ENCODE data around the gene GUCY1A1.
"Not testable (repeated sequence)": the region's sequence is repeated elsewhere in the genome, so short reads cannot be mapped to it uniquely, and the experiment has no call there.

The GUCY1A1 gene, protein sequence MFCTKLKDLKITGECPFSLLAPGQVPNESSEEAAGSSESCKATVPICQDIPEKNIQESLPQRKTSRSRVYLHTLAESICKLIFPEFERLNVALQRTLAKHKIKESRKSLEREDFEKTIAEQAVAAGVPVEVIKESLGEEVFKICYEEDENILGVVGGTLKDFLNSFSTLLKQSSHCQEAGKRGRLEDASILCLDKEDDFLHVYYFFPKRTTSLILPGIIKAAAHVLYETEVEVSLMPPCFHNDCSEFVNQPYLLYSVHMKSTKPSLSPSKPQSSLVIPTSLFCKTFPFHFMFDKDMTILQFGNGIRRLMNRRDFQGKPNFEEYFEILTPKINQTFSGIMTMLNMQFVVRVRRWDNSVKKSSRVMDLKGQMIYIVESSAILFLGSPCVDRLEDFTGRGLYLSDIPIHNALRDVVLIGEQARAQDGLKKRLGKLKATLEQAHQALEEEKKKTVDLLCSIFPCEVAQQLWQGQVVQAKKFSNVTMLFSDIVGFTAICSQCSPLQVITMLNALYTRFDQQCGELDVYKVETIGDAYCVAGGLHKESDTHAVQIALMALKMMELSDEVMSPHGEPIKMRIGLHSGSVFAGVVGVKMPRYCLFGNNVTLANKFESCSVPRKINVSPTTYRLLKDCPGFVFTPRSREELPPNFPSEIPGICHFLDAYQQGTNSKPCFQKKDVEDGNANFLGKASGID

DNA sequence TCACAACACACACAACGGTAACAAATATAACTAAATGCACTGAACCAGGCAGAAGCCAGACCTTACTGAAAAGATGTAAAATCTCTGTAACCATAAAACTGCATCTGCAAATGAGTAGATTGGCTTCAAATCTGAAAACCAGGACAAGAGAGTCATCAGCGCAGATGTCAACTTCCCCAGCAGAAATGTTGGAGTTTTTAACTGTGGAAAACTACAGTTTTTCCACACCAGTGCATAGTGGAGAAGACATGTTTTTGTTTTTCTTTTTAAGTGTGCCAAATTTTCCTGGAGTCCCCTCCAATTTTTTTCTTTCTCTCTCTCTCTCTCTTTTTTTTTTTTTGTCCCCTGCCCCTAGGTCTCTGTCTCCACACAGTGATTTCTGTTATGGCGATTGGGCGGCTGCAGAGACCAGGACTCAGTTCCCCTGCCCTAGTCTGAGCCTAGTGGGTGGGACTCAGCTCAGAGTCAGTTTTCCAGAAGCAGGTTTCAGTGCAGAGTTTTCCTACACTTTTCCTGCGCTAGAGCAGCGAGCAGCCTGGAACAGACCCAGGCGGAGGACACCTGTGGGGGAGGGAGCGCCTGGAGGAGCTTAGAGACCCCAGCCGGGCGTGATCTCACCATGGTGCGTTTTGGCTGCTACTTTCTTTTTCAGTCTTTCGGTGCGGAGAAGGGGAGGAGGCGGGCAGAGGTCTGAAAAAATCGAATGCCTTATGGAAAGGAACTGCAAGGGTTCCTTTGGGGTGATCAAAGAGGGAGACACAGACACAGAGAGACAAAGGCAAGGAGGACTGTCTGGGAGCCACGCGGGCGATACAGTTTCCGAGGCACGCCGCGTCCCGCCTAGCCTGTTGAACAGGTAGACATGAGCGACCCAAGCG, at the start of gene GUCY1A1:
TSS of gene GUCY1A1 (plus strand) at position 505 of the 878 bp plus-strand sequence. CDS start 30,020 bp downstream, outside the sequence.
- DNase-seq: no peak

DNA sequence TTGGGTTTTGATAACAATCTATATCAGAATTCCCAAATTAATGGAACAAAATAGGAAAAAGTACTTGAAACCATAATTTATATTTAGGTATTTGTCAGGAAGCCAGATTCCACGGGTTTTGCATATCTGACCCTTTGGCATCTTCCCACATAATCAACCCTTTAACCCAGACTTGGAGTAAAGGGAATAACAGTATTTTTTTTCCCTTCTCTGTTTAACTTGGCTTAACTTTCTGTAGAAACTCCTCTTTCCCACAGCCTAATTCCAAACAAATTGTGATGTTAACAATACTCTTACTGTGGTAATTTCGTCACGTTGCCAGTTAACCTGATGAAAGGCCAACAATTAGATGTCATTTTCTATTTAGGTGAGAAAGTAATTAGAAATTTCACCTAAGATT, 49.4 kb upstream of the GUCY1A1 start:
- no peak for DNase-seq

DNA sequence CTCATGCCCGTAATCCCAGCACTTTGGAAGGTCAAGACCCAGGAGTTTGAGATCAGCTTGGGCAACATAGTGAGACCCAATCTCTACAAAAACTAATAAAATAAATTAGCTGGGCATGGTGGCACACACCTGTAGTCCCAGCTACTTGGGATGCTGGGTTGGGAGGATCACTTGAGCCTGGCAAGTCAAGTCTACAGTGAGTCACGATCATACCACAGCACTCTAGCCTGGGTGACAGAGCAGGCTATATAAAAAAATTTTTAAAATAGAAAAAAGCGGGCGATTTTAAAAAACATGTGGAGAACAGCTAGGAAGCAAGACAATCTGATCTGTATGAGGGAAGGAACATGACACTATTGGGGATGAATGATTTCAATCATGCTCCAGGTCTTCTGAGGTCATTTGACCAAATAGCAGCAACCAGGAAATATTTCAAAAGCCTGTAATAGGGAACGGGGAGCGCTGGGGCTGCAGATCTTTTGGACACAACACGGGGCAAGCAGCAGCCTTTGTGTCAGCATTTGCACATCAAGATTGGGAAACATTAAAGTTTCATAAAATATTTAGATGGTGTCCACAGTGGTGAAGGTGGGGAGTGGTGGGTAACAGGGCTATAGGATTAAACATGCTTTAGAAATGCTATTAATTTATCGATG, 48.3 kb upstream of the GUCY1A1 start:
- DNase-seq: no peak

DNA sequence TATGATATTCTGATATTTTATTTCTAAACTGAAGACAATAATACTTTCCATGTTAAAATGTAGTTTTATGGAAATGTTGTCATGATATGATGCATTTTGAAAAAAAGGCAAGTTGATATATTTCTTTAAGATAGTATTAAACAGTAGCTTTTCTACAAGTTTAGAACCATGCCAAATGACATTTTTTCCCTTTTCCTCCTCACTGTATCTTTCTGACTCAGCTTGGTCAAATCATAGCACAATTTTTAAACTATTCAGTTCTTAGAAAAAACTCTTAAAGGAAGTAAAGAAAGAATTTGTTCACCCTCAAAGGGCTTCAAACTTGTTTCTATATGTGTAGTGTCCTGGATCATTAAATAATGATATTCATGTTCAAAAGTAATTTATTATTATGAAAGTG, 46.0 kb upstream of the GUCY1A1 start:
- no peak for DNase-seq

DNA sequence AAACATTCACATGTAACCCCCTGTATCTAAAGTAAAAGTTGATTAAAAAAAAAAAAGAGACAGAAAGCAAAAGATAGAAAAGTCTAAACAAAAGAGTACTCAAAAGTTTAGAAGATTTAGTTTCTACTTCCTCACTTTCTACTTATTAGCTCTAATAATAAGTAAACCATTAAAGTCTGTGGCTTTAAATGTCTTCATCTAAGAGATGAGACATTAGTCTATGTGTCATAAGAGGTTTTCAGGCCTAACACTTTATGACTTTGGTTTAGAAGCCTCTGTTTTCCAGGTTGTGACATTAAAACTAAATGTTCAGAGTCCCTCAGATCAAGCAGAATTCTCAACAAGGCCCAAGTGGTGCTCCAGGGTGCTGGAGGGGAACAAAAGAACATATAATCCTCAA, 42.2 kb upstream of the GUCY1A1 start:
- no peak for DNase-seq

DNA sequence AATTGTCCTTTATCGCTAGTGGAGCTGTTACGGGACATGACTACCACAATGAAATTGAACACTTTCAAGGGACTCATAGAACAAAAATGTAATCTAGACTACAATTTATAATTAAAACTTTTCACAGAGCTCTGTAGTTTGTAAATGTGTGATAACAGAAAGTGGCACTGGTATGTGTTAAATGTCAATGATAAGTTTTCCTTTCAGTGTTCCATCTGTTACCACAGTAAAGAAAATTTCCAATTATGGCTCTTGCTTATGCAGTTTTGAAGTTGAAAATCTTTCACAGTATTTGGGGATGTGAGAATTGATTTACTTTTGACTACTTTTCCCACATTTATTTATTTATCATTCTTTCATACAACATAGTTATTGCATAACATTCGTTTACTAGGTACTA, 40.1 kb upstream of the GUCY1A1 start:
- DNase-seq: no peak

DNA sequence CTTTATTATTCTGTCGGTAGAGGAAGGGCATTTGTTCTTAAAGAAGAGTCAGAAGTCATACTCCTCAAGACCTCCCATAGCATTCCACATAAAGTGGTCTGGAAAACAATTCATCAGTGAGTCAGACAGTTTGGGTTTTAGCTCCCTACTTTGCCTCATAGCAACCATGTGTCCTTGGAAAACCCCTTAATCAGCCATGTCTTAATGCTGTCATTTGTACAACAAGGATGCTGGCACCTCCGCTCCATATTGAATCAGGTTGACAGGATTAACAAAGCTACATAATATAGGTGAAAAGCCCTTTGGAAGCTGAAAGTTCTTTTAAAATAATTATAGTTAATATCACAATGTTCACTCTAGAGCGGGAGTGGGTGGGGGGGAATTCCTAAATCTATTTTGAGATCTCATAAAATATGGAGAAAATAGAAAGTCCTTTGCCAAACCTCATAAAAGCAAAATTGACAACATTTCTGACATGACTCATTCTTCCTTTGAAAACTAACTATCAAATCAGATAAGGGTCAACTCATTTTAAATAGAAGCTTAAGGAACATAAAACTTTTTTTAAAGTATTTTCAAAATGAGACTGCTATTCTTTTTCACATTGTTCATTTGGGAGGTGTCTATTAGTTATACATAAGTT, 37.3 kb upstream of the GUCY1A1 start:
- DNase-seq: no peak

DNA sequence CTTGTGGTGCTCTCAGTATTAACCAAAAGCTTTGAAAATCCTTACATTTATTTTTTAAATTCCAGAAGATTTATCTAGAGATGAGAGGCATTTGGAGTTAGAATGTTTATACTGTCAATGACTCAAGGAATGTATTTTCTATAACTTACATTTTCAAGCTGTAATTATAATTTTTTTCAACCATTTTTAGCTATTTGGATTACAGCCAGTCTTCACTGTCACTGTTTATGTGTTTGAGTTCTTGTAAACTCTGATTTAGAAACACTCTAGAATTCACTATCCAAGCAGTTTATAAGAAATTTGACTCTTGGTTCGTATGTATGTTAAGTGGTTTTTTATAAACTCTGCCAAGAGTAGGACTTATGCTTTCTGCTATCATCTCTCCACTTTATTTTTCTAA, 36.7 kb upstream of the GUCY1A1 start:
- DNase-seq: no peak

DNA sequence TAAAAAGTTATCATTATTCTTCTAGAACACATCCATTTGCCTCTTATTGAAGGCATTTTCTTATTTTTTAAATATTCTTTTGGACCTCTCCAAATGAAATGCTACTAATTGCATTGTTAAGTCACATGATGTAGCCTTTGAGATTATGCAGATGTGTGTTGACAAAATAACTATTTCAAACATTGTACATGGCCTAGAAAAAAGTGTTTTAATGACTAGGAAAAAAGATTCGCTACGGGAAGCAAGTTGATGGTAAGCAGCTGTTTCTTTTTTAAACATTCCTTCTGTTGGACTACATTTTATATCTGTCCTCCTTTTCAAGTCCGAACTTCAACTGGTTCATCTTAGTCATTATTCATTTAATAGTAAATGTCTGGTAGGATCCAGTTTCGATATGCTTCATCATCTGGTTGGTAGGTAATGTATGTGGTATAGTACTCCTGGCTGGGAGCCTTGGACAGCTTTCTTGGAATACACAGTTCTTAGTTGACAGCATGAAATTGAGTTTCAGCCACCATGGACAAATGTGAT, 34.3 kb upstream of the GUCY1A1 start:
- DNase-seq: no peak

DNA sequence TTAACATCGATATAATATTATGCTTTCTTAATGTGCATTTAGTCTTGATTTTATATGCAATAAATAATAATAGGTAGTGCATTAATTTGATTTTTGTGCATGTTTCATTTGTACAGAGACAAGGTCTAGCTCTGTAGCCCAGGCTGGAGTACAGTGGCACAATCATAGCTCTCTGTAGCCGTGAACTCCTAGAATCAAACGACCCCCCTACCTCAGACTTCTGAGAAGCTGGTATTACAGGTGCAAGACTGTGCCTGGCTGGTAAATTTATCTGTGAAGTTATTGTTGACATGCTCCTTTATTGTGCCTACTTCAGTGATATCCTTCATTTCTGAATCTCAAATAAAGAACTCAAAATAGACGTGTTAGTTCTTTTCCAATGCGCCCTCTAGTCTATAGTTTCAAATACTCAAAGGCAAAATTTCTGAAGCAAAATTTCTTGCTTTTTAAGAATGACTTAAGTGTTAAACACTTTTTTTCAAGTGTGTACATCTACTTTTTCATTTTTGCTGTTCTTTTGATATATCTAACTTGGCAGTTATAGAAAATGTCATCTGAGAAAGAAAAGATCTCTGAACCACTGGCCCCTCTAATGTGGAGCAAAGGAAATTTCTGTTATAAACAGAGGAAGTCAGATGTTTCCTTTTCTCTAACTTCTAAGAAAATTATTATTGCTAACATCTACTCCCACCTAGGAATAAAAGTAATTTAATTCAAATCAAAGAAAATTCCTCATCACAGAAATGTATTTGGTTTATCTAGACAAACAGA, 28.3 kb upstream of the GUCY1A1 start:
- no peak for DNase-seq

DNA sequence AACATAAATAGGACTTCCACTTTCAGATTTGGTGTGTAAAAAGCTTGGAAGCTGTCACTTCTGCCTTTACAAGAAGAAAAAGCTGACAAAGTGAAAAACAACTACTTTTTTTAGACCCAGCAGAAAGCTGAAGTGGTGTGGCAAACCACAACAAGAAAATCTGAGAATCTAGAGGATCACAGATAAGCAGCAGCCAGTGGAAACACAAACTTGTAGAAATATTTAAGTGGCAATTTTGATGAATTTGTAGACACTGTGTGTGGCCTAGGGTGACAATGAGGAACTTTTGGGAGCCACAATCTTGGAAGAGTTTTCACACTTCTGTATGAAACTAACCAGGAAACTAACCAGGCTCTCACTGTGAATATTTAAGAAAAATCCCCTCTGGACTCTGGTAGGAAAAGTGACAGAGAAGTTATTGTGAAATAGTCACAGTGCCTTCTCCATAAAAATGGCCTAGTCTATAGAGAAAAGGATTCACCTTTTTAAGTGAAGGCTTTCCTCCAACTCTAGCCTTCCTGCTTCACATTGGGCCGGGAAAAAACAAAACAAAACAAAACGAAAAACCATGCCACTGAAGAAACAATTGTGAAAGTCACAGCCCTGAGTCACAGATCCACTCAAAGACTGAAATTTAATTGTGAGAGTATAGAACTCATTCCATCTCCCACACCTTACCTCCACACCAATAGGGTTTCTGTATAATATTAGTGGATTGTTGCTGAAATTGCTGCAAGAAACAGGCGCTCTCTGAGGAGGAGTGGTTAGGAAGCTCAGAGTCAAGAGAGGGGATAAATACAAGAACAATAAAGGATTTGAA, 26.7 kb upstream of the GUCY1A1 start:
- no peak for DNase-seq

DNA sequence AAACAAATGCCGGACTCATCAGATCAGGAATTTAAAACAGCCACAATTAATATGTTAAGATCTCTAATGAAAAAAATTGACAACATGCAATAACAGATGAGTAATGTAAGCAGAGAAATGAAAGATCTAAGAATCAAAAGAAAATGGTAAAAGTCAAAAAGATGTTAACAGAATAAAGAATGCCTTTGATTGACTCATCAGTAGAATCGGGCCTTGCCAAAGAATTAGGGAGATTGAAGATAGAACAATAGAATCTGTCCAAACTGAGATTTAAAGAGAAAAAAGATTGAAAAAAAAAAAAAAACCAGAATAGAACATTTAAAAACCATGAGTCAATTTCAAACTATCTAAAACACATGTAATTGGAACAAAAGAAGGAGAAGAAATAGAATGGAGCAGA, 25.9 kb upstream of the GUCY1A1 start:
- DNase-seq: no peak

DNA sequence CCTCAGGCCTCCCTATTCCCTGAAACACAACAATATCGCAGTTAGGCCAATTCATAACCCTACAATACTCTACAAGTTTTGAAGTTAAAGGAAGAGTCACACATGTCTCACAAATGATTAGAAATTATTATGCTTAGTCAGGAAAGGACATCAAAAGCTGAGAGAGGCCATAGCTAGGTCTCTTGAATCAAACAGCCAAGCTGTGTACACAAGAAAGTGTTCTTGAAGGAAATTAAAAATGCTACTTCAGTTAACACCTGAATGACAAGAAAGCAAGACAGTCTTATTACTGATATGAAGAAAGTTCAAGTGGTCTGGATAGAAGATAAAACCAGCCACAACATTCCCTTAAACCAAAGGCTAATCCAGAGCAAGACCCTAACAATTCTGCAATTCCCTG, 23.6 kb upstream of the GUCY1A1 start:
- no peak for DNase-seq

DNA sequence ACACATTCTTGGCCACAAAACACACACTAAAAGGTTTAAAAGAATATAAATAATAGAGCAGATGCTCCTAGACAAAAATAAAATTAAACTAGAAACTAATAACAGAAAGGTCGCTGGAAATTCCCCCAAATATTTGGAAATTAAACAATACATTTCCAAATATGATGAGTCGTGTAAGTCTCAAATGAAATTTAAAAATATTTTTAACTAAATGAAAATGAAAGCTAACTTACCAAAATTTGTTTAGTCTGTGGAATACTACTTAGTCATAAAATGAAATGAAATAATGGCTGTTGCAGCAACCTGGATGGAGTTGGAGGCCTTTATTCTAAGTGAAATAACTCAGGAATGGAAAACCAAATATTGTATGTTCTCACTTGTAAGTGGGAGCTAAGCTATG, 20.6 kb upstream of the GUCY1A1 start:
- DNase-seq: no peak

DNA sequence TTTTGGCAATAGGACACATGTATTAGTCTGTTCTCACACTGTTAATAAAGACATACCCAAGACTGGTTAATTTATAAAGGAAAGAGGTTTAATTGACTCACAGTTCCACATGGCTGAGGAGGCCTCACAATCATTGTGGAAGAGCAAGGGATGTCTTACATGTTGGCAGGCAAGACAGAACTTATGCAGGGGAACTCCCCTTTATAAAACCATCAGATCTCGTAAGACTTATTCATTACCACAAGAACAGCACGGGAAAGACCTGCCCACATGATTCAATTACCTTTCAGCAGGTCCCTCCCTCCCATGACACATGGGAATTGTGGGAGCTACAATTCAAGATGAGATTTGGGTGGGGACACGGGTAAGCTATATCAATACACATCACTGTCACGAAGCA, 15.9 kb upstream of the GUCY1A1 start:
- not testable (repeated sequence) for DNase-seq

DNA sequence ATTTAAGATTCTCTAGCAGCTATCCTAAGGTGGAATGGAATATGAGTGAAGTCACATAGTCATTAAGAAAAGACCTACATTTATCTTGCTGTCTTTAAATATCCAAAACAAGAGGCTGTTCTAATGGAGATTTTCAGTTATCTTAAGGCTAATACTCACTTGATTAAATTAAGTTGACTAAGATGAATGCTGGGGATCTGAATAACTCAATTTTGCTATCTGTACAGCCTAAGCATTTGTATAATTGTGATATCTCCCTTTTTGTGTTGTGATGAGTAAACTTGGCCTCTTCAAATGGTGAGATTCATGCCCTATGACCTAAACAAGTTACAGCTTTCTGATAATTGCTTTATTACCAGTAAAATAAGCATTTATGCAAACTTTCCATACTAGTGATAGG, 13.6 kb upstream of the GUCY1A1 start:
- DNase-seq: no peak

DNA sequence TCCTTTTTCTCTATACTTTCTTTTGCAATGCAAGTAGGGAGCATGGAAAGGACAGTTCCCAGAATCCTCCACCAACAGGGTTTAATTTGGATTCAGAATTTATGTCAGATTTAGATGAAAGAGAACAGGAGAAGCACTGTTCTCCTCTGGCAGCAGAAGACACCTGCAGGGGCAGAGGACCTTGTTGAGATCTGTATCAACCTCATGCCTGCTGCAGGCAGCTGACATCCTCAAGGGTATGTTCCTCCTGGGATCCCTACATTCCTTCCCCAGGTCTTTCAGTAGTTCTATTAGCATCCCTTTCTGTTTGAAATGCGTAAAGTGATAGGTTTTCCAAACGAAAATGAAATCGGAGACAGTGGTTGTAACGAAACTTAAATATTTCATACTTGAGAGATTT, 10.6 kb upstream of the GUCY1A1 start:
- DNase-seq: no peak

DNA sequence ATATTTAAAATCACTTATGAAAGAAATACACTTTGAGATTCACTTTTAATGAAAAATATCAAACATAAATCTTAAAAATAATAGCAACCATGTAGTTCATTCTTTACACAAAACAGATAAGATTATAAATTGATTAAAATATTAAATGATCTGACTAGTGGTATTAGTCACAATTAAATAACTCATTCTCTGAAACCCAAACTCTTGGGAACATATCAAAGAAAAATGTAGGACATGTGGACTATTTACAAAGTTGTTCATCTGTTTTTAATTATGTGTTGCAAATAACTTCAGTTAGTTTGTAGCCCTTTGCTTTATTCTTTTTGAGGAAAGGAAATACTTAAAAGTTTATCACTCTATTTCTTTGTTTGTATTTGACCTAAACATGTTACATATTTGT, 9.5 kb upstream of the GUCY1A1 start:
- DNase-seq: no peak

DNA sequence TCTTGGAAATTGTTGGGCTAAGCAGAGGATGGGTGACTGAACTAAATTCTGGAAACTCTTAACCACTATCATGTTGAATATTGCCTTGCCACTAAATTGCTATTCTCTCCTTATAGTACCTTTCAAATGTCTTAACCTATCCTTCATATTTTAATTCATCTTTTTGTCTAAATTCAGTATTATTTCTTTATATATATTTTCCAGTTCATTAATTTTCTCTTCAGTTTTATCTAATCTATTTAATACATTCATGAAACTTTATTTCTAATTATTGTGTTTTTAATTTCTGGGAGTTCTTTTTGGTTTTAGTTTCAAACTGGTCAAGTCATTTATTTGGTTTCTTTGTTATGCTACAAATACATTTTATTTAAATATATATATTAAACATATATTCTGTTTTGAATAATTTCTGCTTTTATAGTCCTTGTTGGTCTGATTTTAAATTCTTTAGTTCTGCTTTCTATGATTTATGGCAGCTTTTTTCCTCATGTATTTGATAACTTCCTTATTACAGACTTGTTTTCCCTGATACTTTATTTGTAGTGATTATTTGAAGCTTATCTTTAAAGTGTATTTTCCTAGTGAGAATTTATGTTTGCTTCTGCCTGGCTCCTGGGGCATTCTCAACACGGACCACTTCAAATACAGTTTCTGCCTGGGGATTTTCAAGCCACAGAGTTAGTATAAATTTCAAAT, 8.5 kb upstream of the GUCY1A1 start:
- no peak for DNase-seq

DNA sequence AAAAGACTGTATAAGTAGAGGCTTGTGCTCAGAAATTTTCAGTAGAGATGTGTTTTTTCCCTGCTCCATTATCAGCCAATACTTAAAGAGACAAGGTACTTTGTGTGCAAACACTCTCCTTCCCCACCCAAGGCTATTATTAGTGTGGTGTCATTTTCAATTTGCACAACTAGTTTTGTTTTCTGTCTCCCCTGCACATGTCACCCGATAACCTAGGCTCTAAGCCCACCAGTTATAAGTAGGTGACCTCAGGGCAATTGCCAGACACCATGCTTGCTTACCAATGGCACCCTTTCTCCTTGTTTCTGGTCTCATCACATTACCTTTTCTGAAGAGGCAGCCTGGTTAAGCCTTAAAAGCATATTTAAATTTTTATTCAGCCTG, 8.0 kb upstream of the GUCY1A1 start:
- no peak for DNase-seq

Measured in stimulated activated CD4-positive, alpha-beta T cell treated with anti-CD3 and anti-CD28 coated beads, Interleukin-1b, Interleukin-23, amount 100 ng/mL, for 48 hours (primary cell).